Cerebellar cortex (tissue), 1 donor: ENCODE measurements around the gene STPG4.
"Not testable (repeated sequence)": the region's sequence is repeated elsewhere in the genome, so short reads cannot be mapped to it uniquely, and the experiment has no call there.

Source experiments
- DNase-seq: peaks from one replicate; pipeline ENCODE4 v3.0.0-alpha.2; 2015; ENCODE audit warnings: low spot score

STPG4 gene

GRCh38 chr2:47155091-47155876, at the start of gene STPG4:
Gene STPG4, minus strand, starts transcription at chr2:47155308. Its CDS starts 57 bp downstream, at chr2:47155251.
- DNase-seq = no peak

DNA sequence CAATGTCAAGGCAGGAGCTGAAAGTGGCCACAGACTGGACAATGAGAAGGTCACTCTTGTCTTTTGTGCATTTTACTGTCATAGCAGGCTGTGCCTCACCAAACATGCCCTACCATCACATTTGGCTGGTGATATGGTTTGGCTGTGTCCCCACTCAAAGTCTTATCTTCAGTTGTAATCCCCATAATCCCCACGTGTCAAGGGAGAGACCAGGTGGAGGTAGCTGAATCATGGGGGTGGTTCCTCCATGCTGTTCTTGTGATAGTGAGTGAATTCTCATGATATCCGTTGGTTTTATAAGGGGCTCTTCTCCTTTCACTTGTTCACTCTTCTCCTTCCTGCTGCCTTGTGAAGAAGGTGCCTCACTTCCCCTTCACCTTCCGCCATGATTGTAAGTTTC, 49.6 kb upstream of the STPG4 start:
- DNase-seq = no peak

GRCh38 chr2:47203995-47204394, 48.9 kb upstream of the STPG4 start:
- DNase-seq = peak; percentile 76

DNA sequence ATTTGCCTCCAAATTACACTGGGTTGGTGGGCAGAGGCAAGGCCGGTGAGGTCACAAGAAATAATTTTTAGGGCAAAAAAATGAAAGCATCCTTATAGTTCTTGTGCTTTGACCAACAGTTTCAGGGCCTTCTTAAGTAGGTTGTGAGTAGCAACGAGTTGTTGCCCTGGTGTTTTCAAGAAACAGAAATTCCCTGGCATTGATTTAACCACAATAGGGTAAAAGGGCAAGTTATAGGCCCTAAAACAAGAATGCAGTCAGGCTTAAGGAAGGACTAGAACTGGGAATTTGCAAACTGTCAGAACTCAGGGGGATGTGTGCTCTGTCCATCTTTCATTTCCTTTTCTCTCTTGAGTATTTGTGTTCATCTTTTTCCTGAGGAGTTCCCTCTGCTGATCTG, 46.1 kb upstream of the STPG4 start:
- DNase-seq = no peak

GRCh38 chr2:47198985-47199451, 43.9 kb upstream of the STPG4 start:
- no peak for DNase-seq

DNA sequence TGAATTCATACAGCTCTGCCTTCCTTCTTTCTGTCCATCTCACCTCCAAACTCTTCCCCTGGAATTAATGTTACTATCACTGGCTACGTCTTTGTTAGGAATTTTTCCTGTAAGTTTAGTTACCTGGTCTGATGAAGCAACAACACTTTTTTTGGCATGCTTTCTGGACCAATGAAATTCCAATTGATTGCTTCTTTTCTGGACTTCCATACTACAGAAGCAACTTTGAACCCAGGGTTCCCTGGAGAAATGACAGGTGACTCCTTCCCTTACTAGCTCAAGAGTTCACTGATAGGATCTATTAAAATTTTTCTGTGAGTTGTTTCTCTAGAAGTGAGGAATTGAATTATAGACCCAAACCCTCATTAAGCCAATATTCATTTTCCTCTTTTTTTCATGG, 41.4 kb upstream of the STPG4 start:
- DNase-seq = no peak

DNA sequence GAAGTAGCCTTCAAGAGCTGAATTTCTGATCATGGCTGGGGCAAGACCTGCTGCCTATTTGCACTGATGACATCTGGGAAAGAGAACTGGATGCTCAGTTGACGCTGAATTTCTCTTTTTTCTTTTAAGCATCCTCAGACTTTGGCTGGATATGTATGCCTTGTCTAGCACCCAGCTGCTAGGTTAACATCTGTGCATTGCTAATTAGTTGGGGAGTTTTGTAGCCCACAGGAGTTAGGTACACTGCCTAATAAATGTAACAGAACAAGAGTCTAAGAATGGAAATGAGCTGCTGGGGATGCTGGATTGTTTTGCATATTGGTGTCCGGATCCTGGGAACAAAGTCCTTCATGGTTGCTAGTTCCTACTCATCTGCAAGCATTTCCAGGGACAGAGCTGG, 40.9 kb upstream of the STPG4 start:
- no peak for DNase-seq

GRCh38 chr2:47195148-47195547, 40.0 kb upstream of the STPG4 start:
- peak; percentile 16 for DNase-seq

- peak; percentile 7 for DNase-seq
Observed at GRCh38 chr2:47194410-47194809, 39.3 kb upstream of the STPG4 start.

GRCh38 chr2:47193607-47194006, 38.5 kb upstream of the STPG4 start:
- DNase-seq = peak; percentile 55

GRCh38 chr2:47190188-47190881, 35.2 kb upstream of the STPG4 start:
- no peak for DNase-seq

DNA sequence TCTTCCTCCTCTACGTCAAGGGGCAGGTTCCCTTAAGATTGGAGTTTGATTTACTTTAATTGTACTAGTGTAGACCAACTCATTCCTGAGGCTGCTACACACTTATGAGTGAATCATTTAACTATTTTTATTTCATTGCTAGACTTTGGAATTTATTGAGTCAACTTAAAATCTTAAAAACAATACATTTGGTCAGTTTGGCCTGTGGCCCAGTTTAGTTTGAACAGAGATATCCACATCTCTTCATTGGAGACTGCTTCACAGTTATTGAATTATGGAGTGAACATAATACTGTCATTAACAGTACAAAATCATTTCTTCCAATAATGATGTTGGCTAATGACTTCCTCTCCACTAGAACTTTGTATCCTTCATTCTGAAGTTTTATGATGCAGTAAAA, 34.5 kb upstream of the STPG4 start:
- DNase-seq = no peak

- DNase-seq = no peak
Observed at GRCh38 chr2:47187069-47187468, 32.0 kb upstream of the STPG4 start.

DNA sequence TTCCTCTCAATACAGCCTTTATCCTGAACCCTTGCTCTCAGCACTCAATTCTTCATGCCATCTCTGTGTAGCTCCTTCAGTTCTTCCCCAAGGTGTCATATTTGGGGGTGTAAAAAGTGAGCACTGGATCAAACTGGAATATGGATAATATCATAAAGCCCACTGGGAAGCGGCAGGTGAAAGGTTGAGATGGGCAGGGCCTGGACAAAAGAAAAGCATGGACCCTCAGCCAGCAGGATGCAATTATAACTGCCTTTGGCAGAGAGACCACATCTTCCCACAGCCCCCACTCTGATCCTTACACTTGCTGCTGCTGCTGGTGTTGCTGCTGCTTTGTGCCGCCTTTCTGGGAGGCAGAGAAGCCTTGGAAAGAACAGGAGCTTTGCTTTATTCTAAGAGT, 31.2 kb upstream of the STPG4 start:
- no peak for DNase-seq

- not testable (repeated sequence) for DNase-seq
Observed at GRCh38 chr2:47185098-47185497, 30.0 kb upstream of the STPG4 start.

DNA sequence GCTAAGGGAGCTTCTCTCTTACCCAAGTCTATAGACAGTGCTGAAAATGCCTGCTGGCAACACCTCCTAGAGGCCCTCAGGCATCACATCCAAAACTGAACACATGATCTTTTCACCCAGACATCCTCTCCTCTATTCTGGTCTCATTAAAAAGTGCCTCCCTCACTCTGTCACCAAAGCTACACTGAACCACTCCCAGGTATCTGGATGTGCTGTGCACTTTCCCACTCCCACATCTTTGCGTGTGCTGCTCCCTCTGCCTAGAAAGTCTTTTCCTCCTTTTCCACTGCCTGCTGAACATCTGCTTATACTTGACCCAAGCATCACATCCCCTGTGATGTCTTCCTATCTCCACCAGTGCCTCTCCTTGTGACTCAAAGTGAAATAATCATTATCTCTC, 26.1 kb upstream of the STPG4 start:
- no peak for DNase-seq

GRCh38 chr2:47180531-47180930, 25.4 kb upstream of the STPG4 start:
- DNase-seq = no peak

DNA sequence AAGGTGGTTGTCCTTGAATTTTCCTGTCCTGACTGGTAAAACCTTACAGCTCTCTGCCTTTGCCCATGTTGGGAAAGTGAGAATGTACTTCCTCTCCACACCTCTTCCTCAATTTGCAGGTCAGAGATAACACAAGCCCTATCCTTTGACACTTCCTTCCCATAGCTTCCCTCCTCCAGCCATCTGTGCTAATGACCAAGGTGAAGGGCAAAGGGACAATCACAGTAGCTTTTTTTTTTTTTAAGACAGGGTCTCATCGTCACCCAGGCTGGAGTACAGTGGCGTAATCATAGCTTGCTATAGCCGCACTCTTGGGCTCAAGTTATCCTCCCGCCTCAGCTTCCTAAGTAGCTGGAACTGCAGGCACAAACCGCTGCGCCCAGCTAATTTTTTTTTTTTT, 24.3 kb upstream of the STPG4 start:
- DNase-seq = no peak

- no peak for DNase-seq
Observed at GRCh38 chr2:47178341-47178740, 23.2 kb upstream of the STPG4 start.

- DNase-seq = no peak
Observed at GRCh38 chr2:47177043-47177565, 22.0 kb upstream of the STPG4 start.

- peak; percentile 57 for DNase-seq
Observed at GRCh38 chr2:47174733-47175361, 19.7 kb upstream of the STPG4 start.

DNA sequence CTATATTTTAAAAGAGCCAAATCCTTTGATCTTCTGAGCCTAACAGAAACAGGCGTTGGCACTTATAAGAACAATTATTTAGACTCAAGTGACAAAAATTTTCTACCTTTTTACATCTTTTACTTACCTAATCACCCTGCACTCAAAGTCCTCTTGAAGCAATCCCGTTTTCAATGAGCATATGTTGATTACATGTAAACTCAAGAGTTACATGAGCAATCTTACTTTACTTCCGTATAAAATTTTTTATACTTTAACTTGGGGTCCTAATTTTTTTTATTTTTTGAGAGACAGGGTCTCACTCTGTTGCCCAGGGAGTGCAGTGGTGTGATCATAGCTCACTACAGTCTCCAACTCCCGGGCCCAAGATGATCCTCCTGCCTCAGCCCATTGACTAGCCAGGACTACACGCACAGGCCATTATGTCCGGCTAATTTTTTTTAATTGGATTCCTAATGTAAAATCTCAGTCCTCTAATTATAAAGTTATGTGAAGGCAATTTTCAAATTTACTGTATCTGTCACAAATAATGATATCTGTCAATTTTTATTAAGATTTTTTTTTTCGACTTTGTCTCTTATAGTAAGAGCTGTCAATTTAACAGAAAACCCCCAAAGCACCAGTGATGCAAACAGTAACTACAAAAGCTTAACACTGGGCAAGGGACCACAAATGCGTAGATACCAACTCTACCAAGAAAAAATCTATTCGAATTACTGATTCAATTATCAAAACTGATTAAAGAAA, 19.1 kb upstream of the STPG4 start:
- DNase-seq = no peak
